HG03196 (cell line): ENCODE measurements around the gene GRIA4.
"Not testable (repeated sequence)": the region's sequence is repeated elsewhere in the genome, so short reads cannot be mapped to it uniquely, and the experiment has no call there.

Experiments
- ATAC-seq: cut with Tn5 transposase; IDR thresholded peaks from one replicate; pipeline ENCODE4 v1.9.1; 2021; ENCODE audit not compliant: unreplicated experiment

Gene GRIA4

GRCh38 chr11:105718641-105719040 is 108.8 kb downstream of the GRIA4 start:
- no peak for ATAC-seq

GRCh38 chr11:105719073-105719822 is 109.4 kb downstream of the GRIA4 start:
- peak; percentile 96 for ATAC-seq

GRCh38 chr11:105720096-105720495 is 110.2 kb downstream of the GRIA4 start:
- ATAC-seq: no peak

GRCh38 chr11:105723269-105723668 is 113.4 kb downstream of the GRIA4 start:
- ATAC-seq: no peak

- no peak for ATAC-seq
Observed at GRCh38 chr11:105732611-105733010, 122.7 kb downstream of the GRIA4 start.

- ATAC-seq: no peak
Observed at GRCh38 chr11:105734426-105734825, 124.6 kb downstream of the GRIA4 start.

GRCh38 chr11:105738251-105738650 is 128.4 kb downstream of the GRIA4 start:
- ATAC-seq: no peak

- ATAC-seq: no peak
Observed at GRCh38 chr11:105738986-105739795, 129.3 kb downstream of the GRIA4 start.

GRCh38 chr11:105740164-105740903 is 130.5 kb downstream of the GRIA4 start:
- ATAC-seq: peak; percentile 98

GRCh38 chr11:105741488-105742020 is 131.7 kb downstream of the GRIA4 start:
- ATAC-seq: no peak

GRCh38 chr11:105754260-105754659 is 144.4 kb downstream of the GRIA4 start:
- no peak for ATAC-seq

GRCh38 chr11:105754716-105755115 is 144.8 kb downstream of the GRIA4 start:
- no peak for ATAC-seq

- ATAC-seq: no peak
Observed at GRCh38 chr11:105757107-105757506, 147.2 kb downstream of the GRIA4 start.

GRCh38 chr11:105763594-105763993 is 153.7 kb downstream of the GRIA4 start:
- ATAC-seq: no peak

- no peak for ATAC-seq
Observed at GRCh38 chr11:105767931-105768330, 158.1 kb downstream of the GRIA4 start.

GRCh38 chr11:105769627-105770026 is 159.8 kb downstream of the GRIA4 start:
- no peak for ATAC-seq

- ATAC-seq: not testable (repeated sequence)
Observed at GRCh38 chr11:105773452-105773851, 163.6 kb downstream of the GRIA4 start.

- no peak for ATAC-seq
Observed at GRCh38 chr11:105774899-105775298, 165.0 kb downstream of the GRIA4 start.

- ATAC-seq: no peak
Observed at GRCh38 chr11:105780781-105781525, 171.1 kb downstream of the GRIA4 start.

- ATAC-seq: no peak
Observed at GRCh38 chr11:105781807-105782206, 171.9 kb downstream of the GRIA4 start.

GRCh38 chr11:105783216-105783615 is 173.3 kb downstream of the GRIA4 start:
- no peak for ATAC-seq
